RPMI8226 (cell line): Measurements from ENCODE around the gene SBF2.

ENCODE experiments used
- DNase-seq: peaks from one replicate; pipeline ENCODE4 v3.0.0-alpha.2; 2015

SBF2 gene

DNA sequence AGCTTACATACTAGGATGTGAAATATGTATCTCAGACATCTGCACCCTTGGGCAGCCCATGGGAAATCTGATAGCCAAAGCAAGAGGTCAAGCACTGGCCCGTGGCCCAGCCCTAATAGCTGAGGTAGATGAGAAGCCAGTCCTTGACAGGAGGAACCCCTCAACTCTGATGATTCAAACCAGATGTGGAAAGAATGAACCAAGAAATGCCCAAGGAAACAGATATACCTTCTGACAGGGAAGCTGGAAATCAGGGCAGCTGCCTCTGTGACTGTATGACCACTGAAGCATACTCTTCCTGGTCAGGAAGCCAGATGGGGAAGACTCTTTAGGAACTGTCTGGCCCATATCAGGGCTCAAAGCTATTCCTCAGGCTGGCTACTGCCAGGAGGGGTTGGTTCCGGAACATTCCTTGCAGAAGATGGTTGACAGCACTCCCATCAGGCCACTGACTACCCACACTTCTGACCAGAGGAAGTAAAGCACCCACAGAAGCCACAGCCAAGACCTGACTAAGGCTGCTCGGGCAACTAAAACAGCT lies 506.0 kb downstream of the SBF2 start:
- DNase-seq, result no peak

DNA sequence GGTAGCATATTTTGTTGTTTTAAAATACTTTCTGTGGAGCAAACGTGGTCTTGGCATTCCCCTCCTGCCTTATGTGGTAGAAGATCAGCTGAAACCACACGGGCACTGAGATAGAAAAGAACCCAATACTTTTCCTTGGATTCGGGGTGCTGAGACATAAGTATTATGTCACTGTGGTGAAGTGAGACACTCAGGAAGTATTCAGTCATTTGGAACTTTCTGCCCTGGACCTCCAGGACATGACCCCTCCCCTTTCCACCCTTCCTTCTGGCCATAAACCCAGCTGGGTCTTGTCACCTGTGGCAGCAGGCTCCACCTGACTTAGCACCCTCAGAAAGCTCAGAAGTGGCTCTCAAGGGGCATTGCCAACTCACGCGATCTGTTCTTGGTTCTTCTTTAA lies 506.8 kb downstream of the SBF2 start:
- no peak for DNase-seq

DNA sequence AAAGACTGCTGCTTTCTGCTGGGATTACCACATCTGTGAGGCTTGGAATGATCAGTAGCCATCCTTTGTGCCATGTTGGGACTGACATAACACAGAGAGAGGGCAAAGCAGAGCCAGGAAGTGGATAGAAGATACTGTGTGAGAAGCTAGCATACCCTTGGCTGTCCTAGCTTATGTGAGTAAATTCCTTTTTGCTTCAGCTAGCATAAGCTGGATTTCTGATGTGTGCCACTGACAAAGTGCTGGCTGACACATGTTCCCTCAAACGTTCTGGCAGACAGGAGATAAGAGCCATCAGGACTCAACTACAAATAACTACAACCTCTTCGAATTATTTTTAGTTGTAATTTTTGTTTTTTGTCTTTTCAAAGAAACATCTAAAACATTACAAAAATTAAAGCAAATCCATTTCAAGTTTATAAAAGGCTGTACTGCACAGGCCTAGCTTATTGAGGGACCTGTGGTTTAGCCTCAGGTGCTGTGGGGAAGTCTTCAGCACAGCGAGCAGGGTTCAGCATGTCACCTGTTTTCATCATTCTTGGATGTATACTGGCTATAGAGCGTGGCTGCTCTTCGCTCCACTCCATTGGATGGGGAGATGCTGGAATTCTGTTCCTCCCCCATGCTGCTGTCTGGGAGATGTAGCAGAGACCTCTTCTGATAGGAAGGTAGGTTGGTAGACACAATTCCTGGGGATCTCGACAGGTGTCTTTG lies 509.3 kb downstream of the SBF2 start:
- DNase-seq, result no peak

DNA sequence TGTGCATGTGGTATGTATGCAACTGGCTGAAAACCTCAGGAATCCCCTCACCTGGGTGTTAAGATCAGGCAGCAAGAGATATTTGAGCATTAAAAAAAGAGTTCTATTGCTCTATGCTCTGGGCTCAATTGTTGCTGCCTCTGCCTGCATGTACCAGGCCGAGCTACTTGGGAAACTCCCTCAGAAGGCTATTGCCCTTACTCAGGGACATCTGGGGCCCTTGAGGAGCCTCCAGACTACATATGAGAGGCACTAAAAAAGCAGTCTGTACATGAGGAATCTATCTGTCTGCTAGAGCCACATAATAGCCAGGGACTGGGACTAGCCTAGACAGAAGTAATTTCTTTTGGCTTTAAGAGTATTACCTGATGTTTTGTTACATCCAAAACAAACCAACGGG lies 510.0 kb downstream of the SBF2 start:
- no peak for DNase-seq

DNA sequence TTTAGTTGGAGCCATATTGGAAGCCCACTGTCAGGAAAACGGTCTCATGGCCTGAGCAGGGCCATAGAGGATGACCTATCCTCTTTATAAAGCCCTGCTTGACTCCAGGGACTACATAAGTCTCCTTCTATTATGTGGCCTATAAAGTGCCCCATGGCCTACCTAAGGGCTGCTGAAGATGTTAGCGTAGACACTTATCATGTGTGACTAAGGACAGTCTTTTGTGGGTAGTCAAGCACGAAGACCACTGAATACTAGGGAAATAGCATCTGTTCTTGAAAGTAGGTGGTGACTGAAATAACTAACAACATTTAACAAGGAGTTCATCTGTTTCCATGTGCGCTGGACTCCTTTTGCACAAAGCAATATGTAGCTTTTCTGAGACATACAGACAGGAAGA lies 513.1 kb downstream of the SBF2 start:
- no peak for DNase-seq

DNA sequence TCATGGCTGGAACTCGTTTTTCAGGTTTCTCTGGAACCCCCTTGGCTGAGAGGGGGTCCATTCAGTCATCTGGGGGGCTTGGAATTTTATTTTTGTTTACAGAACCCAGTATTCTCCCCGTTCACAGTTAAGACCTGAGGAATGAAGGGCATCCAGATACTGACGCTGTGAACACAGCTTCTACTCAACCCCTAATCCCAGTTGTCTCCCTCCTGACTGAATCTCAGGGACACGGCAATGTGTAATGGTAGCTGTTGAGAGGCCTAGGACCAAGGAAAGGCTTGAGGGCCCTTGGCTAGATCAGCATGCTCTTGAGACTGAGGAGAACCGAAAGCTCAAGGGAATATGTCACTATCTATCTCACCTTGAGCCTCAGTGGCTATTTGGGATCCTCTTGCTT lies 516.5 kb downstream of the SBF2 start:
- DNase-seq, result no peak

DNA sequence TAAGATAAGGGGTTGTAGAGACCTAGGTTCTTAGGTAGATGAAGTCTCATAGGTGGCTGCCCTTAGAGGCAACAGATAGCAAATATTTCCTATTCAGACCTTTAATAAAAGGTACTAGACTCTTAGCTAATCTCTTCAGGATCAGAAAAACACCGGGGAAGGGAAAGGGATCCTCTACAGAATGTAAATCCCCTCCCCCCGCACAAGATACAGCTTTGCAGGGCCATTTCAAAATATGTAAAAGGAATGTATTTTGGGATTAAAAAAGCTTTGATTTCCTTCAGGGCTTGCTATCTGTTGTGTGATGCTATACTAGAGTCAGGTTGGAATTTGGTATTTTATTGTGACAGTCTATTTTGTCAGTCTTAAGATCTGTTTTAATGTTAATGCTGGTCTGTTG lies 517.0 kb downstream of the SBF2 start:
- DNase-seq, result no peak

DNA sequence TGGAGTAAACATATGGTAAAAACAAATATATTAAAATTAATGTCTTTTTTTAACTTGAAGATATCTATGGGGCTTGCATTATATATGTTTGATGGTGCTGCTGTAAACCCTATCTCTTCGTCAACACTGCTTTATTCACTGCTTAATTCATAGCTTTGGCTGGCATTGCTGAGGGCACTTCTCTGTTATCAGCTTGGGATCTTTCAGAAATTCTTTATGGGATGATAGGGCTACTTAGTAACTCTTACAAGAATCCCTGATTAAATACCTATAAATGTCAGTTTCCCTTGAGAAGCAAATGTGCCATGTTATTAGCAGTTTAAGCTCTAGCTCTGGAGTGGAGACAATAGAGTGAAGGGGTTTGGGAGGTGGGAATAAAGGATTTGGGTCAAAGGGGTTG lies 517.8 kb downstream of the SBF2 start:
- no peak for DNase-seq

DNA sequence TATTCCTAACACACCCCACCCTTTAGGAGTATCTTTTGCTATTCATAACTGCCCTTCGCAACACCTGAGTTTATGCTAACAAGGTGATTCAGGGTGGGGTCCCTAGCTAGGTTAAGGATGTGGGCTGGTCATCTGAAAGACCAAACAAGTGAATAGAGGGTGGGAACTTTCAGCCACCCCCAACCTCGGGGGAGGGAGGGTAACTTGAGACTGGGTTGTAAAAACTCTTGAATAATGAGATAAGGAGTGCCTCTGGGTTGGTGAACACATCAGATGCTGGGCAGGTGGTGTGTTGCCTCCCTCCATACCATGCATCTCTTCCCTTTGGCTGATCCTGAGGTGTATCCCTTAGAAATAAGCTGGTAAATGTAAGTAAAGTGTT lies 518.6 kb downstream of the SBF2 start:
- DNase-seq, result no peak

DNA sequence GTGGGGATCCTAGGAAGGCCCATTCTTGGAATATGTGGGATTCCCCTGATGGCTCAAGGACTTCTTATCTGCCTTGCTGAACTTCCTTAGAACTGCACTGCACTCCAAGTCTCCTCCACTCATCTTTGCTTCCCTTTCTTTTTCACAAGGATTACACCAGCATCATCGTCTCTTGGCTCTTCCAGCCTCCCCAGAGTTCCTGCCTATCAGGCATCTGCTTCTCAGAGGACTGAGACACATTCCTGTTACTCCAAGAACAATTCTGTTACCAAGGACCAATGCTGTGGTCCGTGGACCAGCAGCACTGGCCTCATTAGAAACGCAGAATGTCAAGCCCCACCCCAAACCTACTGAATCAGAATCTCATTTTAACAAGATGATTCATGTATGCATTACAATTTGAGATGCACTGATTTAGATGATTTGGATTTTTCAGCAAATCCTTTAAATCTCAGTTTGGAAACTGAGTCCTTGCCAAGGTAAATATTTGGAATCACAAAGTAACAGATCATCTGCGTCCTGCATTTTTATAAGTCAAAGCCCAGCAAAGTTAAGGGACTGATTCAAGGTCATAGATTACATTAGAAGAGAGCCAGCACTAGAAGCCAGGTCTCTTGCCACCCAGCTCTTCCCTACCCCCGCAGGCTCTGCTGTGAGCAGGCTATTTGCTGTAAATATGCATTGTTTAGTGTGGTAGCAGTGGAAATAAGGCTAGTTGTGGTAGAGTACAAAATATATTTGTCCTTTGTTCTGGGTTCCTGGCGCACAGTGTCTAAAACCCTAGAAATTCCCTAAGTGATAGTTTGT lies 519.2 kb downstream of the SBF2 start:
- no peak for DNase-seq

DNA sequence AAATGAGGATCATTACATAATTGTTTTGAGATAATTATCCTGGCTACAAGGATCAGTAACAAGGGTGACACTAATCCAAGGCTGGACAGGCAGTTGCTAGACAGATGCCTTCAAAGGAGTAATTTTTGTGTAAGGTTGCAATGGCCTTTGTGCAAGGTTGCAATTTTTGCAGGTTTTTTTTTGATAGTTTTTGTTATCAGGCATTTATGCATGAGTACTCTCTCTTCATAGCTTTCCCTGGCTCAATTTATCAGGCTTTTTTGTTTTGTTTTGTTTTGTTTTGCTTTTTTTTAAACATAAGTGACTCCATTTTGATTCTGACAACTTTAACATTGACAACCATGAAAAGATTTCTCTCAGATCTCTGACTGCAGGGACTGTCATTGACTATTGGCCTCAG lies 519.9 kb downstream of the SBF2 start:
- DNase-seq, result no peak

DNA sequence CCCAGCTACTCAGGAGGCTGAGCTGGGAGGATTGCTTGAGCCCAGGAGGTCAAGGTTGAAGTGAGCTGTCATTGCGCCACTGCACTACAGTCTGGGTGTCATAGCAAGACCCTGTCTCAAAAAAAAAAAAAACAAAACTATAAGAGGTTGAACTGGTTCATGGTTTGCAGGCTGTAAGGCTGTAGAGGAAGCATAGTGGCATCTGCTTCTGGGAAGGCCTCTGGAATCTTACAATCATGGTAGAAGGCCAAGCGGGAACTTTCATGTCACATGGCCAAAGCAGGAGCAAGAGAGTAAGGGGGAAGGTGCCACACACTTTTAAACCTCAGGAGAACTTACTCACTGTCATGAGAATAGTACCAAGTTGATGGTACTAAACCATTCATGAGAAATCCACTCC lies 520.5 kb downstream of the SBF2 start:
- no peak for DNase-seq

DNA sequence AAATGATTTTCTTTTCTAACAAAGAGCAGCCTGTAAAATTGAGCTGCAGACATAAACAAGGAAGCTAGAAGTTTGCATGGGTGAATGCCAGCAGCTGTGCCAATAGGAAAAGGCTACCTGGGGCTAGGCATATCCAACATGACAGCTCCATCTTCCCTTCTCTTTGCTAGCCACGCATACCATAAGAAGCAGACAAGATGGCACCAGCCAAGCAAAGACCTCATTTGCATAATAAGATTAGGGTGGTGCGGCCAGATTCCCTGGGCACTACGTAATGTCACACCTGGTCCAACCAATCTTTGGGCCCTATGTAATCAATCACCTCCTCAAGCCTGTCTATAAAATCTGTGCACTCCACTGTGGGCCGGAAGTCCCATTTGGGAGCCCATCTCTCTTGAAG lies 521.8 kb downstream of the SBF2 start:
- DNase-seq, result no peak

DNA sequence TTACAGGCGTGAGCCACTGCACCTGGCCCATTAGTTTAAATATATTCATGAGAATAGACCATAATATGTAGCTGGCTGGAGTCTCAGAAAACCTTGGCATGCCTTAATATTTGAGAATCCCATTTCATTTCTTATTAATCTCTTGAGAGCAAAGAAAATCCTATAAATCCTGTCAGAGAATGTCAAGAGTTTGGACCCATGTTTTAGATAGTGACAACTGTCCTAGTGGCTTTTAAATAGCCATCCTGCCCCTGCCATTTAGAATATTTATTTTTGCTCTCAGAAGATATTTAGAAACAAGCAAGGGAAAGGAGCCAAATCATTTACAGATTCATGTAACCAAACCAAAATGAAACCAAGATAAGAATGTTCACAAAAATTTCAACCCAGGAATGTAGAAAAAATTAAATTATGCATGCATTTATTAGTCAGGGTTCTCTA lies 522.9 kb downstream of the SBF2 start:
- DNase-seq, result no peak

DNA sequence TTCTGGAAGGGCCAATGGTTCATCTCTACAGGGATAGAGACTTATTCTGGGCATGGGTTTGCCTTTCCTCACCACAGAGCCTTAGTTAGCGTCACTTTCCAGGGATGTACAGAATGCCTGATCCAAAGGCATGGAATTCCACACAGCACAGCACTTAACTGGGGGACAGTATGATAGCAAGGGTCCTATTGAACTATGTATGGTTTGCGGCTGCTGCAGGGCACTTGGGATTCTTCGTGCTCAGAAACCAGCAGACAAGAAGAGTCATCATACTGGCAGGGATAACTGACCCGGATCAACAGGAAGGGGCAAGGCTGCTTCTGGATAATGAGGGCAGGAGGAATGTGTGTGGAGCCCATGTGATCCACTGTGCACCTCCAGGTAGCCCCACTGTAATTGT lies 524.4 kb downstream of the SBF2 start:
- DNase-seq, result no peak

DNA sequence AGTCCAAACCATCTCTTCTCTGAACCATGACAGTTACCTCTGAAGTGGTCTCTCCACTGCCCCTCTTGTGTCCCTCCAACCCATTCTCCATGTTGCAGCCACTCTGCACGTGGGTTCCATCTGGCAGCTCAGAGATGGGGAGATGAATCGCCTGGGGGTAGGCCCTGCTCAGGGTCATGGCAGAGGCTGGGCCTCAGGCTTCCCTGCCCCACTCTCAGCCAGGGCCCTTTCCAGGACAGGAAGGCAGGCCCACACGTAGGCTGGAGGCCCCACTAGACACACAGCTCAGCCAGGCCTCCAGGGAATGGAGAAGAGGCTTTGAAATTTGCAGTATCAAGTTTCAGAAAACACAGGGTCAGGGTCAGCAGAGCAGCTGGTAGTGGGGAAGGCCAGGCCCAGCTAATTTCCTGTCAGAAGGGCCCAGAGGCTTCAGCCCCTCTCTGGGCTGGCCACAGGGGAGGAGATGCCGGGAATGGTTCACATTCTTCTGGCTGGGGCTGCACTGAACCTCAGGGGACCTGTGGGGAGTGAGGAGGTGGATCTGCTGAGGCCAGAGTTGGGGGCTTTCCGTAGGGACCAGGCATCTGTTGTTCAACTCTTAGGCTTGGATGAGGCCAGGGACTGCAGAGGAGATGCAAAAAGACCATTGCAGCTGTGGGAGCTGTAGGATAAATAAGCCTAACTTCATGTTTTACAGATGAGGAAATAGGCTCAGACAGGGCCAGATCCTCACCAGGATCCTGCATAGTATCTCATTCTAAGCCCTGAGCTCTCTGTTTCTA lies 528.5 kb downstream of the SBF2 start:
- DNase-seq, result no peak

DNA sequence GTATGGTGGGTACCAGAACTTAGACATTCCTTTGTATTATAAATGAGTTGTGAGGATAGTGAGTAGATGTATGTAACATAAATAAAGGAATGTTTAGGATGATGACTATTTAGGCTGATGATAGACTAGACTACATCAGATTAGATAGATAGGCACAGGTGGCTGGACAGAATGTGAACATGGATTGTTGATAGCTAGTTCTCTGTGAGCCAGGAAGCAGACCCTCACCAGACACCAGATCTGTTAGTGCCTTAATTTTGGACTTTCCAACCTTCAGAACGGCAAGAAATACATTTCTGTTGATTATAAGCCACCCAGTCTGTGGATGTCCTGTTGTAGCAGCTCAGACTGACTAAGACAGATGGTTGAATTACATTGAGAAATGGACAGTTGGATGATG lies 530.7 kb downstream of the SBF2 start:
- no peak for DNase-seq

DNA sequence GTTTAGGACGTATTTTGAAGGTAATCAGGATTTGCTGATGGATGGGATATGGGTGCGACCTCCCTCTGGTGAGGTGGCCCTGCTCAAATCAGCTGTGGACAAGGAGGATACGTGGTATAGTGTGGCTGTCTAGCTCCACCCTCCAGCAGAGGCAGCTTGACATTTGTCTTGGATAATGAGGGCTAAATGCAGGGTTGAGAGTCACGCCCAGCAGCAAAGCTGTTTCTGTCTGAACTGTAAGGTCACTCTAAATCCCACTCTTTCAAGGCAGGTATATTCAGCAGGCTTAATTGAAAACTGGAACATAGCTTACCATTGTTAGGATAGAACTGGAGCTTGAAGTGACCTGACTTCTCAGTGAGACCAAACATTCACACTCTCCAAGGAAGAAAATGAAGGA lies 531.5 kb downstream of the SBF2 start:
- no peak for DNase-seq

DNA sequence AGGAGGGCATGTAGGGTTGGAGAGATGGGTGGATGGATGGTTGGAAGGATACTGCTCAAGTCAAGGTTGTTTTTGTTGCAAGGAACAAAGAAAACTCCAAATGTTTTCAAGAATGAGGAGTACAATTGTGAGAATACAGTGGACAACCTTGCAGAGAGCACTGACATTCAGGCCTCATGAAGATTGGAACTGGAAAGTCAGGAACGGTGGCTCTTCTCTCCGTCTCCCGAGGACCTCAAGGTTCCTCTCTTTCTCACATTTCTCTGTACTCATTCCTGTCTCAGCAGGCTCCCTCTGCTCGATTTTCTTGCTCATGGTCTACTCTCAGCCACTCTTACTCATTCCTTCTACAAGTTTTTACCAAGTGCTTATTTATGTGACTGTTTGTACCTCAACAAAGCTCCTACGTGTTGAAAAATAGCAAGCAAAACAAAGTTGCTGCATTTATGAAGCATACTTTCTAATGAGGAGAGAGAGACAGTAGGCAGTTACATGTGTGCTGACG lies 532.5 kb downstream of the SBF2 start:
- DNase-seq, result no peak

DNA sequence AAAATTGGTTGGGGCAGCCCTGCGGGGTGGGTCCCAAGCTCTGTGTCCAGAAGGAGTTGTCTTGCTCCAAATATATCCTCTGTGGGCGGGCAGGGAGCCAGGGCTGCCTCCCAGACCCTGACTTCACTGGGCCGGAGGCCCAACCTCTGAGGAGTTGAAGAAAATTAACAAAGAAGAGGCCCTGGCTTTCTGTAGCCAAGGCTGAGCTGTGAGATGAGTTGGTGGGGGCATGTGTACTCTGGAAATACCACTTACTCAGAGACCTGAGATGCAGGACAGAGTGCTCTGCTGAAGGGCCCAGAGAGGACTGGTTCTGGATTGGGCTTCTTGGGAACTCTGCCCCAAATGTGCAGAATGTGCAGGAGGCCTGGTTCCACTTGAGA lies 533.8 kb downstream of the SBF2 start:
- DNase-seq, result no peak

DNA sequence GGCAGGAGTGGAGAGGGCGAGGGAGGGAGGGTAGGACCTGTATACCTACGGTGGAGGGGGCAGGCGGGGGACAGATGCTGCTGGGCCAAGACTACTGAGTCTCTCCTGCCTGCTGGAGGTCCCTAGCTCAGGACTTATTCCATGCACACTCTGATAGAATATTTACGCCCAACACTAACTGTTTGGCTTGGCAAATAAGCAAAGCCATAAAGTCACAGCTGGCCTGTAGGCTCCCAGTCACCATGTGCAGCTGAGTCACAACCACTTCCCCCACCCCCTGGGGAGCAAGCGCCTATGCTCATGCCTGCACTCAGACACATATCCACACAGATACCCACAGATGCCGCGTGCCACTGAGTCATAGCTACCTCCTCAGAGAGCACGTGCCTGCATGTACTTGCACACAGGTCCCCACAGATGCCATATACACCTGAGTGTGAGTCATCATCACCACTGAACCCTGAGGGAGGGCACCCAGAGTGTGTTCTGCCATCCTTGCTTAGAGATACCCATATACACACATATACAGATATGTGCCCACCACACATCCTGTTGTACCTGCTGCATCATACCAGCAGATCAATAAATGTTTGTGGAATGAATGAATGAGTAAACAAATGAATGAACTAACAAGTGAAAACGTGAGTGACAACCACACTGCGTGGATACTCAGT lies 534.4 kb downstream of the SBF2 start:
- DNase-seq, result peak; percentile 69

DNA sequence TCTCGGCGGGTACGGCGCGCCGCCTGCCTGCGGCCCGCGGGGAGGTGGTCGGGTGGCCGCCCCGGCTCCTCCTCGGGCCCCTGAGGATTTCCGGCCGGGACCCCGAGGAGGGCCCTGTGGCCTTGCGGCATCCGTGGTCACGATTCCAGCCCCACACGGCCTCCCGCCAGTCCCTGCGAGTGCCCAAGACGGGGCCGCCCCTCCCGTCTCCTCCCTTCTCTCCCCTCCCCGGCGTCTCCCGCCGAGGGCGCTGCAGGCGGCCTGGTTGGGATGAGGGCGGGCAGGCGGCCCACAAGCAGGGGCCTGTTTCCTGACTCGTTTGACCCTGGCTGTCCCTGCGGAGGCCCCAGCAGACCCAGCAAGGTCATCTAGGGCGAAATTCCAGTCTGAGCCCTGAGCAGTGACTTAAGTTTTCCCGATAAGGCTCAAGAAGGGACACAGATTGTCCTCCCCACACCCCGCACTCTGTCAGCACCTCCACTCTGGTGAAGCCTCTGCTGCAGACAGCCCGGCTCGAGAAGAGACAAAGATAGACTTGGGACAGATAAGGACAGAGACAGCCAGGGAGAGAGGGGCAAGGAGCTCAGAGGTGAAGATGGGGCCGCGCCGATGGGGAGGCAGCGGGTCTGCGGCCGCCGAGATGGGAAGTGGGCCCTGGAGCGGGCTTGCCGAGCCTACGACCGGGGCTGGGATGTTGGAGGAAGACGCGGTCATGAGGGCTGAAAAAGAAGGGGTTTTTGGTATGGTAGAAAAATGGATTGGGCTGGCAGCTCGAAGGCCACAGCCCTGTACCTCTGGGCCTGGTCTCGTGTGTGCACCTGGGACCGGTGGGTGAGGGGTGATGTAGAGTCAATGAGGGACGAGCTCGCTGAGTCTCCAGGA lies 535.1 kb downstream of the SBF2 start:
- DNase-seq, result peak; percentile 66
